IPS-15b (cell line): ENCODE data around the gene CDC42SE1.
A peak's percentile ranks its signal among the peaks of the same experiment; 100 is the strongest.

Source experiments
- H3K27me3 ChIP-seq: one replicate; pipeline ENCODE4 v1.6.1; 2013; ENCODE audit warnings: low read length; ENCODE audit not compliant: control insufficient read depth, insufficient read depth
- H3K36me3 ChIP-seq: one replicate; pipeline ENCODE4 v1.6.1; 2013; ENCODE audit warnings: low read length; ENCODE audit not compliant: control insufficient read depth, insufficient read depth
- H3K4me1 ChIP-seq: one replicate; pipeline ENCODE4 v1.6.1; 2013; ENCODE audit warnings: mild to moderate bottlenecking, low read length; ENCODE audit not compliant: control insufficient read depth, insufficient read depth
- H3K4me3 ChIP-seq: one replicate; pipeline ENCODE4 v1.5.1; 2013; ENCODE audit warnings: low read depth, low read length
- H3K9ac ChIP-seq: one replicate; pipeline ENCODE4 v1.6.1; 2013; ENCODE audit warnings: low read depth, mild to moderate bottlenecking, low read length
- H3K9me3 ChIP-seq: one replicate; pipeline ENCODE4 v1.6.1; 2013; ENCODE audit warnings: mild to moderate bottlenecking, low read length; ENCODE audit not compliant: control insufficient read depth, insufficient read depth

The CDC42SE1 gene

GRCh38 chr1:151013518-151013917 is 45.9 kb downstream of the CDC42SE1 start:
- no peak overlapping the region for H3K4me3 ChIP-seq
- H3K9ac ChIP-seq, result no peak overlapping the region
- H3K4me1 ChIP-seq, result peaks cover 5% of the 10 kb centered on the region
- no peaks in the 10 kb centered on the region for H3K9me3 ChIP-seq
- H3K27me3 ChIP-seq, result no peaks in the 10 kb centered on the region
- H3K36me3 ChIP-seq, result no peaks in the 10 kb centered on the region

DNA sequence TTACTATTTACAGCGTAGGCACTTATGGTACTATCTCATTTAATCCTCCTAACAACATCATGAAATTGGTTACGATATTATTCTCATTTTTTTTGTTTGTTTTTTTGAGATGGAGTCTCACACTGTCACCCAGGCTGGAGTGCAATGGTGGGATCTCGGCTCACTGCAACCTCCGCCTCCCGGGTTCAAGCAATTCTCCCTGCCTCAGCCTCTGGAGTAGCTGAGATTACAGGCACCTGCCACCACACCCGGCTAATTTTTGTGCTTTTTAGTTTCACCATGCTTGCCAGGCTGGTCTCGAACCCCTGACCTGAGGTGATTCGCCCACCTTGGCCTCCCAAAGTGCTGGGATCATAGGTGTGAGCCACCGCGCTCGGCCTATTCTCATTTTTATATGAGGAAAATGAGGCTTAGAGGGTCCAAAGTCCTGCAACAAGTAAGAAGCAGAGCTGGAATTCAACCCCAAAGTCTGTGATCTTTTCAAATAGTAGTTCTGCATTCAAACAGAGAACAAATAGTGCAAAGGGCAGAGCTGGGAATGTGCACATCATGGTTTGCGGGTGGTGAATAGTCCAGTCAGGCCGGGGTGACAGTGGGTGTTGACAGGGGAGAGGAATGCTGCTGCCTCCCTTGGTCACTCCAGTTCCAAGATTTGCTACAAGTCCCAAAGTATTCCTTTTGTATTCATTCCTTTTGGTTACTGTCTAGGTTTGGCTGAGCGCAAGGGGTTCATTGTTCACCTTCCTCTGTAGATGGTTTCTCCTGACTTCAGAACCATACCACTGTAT is 46.5 kb downstream of the CDC42SE1 start:
- Histone ChIP-seq H3K4me3 (no peak overlapping the region), H3K9me3 (no peaks in the 10 kb centered on the region), H3K4me1 (peaks cover 5% of the 10 kb centered on the region), H3K36me3 (no peaks in the 10 kb centered on the region), H3K27me3 (no peaks in the 10 kb centered on the region), H3K9ac (no peak overlapping the region)

- Histone ChIP-seq H3K9ac (no peak overlapping the region), H3K4me3 (no peak overlapping the region), H3K9me3 (no peaks in the 10 kb centered on the region), H3K27me3 (no peaks in the 10 kb centered on the region), H3K4me1 (peaks cover 10% of the 10 kb centered on the region), H3K36me3 (no peaks in the 10 kb centered on the region)
These were observed 48.1 kb downstream of the CDC42SE1 start for GRCh38 chr1:151011154-151011850.

GRCh38 chr1:151010346-151010726 is 49.1 kb downstream of the CDC42SE1 start:
- Histone ChIP-seq H3K9ac (no peak overlapping the region), H3K27me3 (no peaks in the 10 kb centered on the region), H3K36me3 (no peaks in the 10 kb centered on the region), H3K4me3 (no peak overlapping the region), H3K4me1 (peaks cover 15% of the 10 kb centered on the region), H3K9me3 (no peaks in the 10 kb centered on the region)

DNA sequence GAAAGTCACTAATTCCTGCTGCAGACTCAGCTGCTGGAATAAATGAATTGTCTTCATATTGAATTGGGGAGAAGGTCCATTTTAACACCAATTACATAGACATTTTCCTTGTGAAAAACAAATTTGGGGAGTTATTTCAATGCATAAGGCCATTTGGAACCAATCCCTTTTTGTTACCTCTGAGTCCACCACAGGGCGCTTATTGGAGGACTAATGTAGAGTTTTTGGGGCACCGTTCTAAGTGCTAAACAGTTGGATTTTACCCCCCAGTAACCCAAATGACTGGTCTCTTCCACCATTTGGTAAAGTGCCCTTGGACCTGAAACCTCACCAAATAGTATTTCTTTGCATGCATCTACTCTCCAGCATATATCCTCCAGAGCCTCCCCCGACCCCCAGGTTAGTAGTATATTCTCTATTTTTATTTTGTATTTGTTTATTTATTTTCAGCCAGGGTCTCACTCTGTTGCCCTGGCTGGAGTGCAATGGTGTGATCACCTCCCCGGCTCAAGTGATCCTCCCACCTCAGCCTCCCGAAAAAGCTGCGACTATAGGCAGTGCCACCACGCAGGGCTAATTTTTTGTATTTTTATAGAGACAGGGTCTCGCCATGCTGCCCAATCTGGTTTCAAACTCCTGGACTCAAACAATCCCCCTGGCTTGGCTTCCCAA is 49.6 kb downstream of the CDC42SE1 start:
- H3K4me1 ChIP-seq, result peaks cover 15% of the 10 kb centered on the region
- no peaks in the 10 kb centered on the region for H3K36me3 ChIP-seq
- no peak overlapping the region for H3K9ac ChIP-seq
- H3K4me3 ChIP-seq, result no peak overlapping the region
- H3K27me3 ChIP-seq, result no peaks in the 10 kb centered on the region
- no peaks in the 10 kb centered on the region for H3K9me3 ChIP-seq

- H3K9ac ChIP-seq, result peak overlapping the region; percentile 85
- H3K4me3 ChIP-seq, result peak overlapping the region; percentile 99
- H3K4me1 ChIP-seq, result peaks cover 15% of the 10 kb centered on the region
- no peaks in the 10 kb centered on the region for H3K27me3 ChIP-seq
- H3K9me3 ChIP-seq, result no peaks in the 10 kb centered on the region
- H3K36me3 ChIP-seq, result no peaks in the 10 kb centered on the region
These were observed 50.2 kb downstream of the CDC42SE1 start for GRCh38 chr1:151009206-151009587.

GRCh38 chr1:151008244-151009205 is 50.9 kb downstream of the CDC42SE1 start, which contains the start of gene PRUNE1:
Gene PRUNE1 (plus strand): TSS chr1:151008449. CDS start chr1:151008633, 184 bp downstream.
- peak within 1 kb of the TSS; percentile 85 for H3K9ac ChIP-seq
- peaks cover 15% of the 10 kb centered on the region for H3K4me1 ChIP-seq
- no peaks in the 10 kb centered on the region for H3K9me3 ChIP-seq
- H3K27me3 ChIP-seq, result no peaks in the 10 kb centered on the region
- H3K4me3 ChIP-seq, result peak within 1 kb of the TSS; percentile 99
- no peaks in the 10 kb centered on the region for H3K36me3 ChIP-seq

- Histone ChIP-seq H3K36me3 (no peaks in the 10 kb centered on the region), H3K9me3 (no peaks in the 10 kb centered on the region), H3K9ac (no peak overlapping the region), H3K4me1 (peaks cover 15% of the 10 kb centered on the region), H3K27me3 (no peaks in the 10 kb centered on the region), H3K4me3 (peak overlapping the region; percentile 99)
These were observed 51.6 kb downstream of the CDC42SE1 start for GRCh38 chr1:151007853-151008243.

- Histone ChIP-seq H3K27me3 (no peaks in the 10 kb centered on the region), H3K9me3 (no peaks in the 10 kb centered on the region), H3K36me3 (no peaks in the 10 kb centered on the region), H3K4me3 (peak within 1 kb of the TSS; percentile 99), H3K4me1 (peaks cover 15% of the 10 kb centered on the region), H3K9ac (no peak within 1 kb of the TSS)
These were observed 52.9 kb downstream of the CDC42SE1 start, which contains the start of gene MINDY1 for GRCh38 chr1:151006327-151007052. Gene MINDY1 (minus strand): TSS chr1:151006902. CDS start chr1:151002617, 4,285 bp downstream.

GRCh38 chr1:151005729-151006319 is 53.6 kb downstream of the CDC42SE1 start:
- Histone ChIP-seq H3K4me1 (peaks cover 15% of the 10 kb centered on the region), H3K9ac (no peak overlapping the region), H3K4me3 (peak overlapping the region; percentile 47), H3K27me3 (no peaks in the 10 kb centered on the region), H3K9me3 (no peaks in the 10 kb centered on the region), H3K36me3 (no peaks in the 10 kb centered on the region)
